Muscle layer of colon (tissue), 2 donors: Measurements from ENCODE around the gene CCDC154.
"Not testable (repeated sequence)": the region's sequence is repeated elsewhere in the genome, so short reads cannot be mapped to it uniquely, and the experiment has no call there.

Experiments used
- H3K27ac ChIP-seq: one replicate; pipeline ENCODE4 v1.7.0; 2013; ENCODE audit warnings: low read depth, mild to moderate bottlenecking, low read length, moderate library complexity
- H3K27me3 ChIP-seq, 2 donors: one replicate each; pipeline ENCODE4 v1.7.0; 2013; ENCODE audit warnings: low read length in 2 of 2, mild to moderate bottlenecking in 2 of 2; ENCODE audit not compliant: insufficient read depth in 2 of 2, control insufficient read depth in 1 of 2
- H3K36me3 ChIP-seq: one replicate; pipeline ENCODE4 v1.7.0; 2013; ENCODE audit warnings: mild to moderate bottlenecking, low read length; ENCODE audit not compliant: insufficient read depth
- H3K4me1 ChIP-seq: one replicate; pipeline ENCODE4 v1.7.0; 2013; ENCODE audit warnings: mild to moderate bottlenecking, low read length; ENCODE audit not compliant: insufficient read depth
- H3K4me3 ChIP-seq, 2 donors: one replicate each; pipeline ENCODE4 v1.7.0; 2013; ENCODE audit warnings: low read length in 2 of 2, low read depth in 1 of 2, mild to moderate bottlenecking in 1 of 2, moderate library complexity in 1 of 2
- H3K9ac ChIP-seq: one replicate; pipeline ENCODE4 v1.7.0; 2013; ENCODE audit warnings: low read length
- H3K9me3 ChIP-seq: one replicate; pipeline ENCODE4 v1.7.0; 2013; ENCODE audit warnings: mild to moderate bottlenecking, low read length
- donor health status: abdominal sarcoma.
- donor health status: Adenocarcinoma of cecum.

The CCDC154 gene

GRCh38 chr16:1486551-1487390 is 42.4 kb upstream of the CCDC154 start:
- Histone ChIP-seq H3K27ac (no peak overlapping the region), H3K9me3 (no peaks in the 10 kb centered on the region), H3K4me1 (no peaks in the 10 kb centered on the region), H3K36me3 (no peaks in the 10 kb centered on the region), H3K27me3 (no peaks in the 10 kb centered on the region), H3K4me3 (no peak overlapping the region), H3K9ac (no peak overlapping the region)

- Histone ChIP-seq H3K4me3 (no peak overlapping the region), H3K4me1 (no peaks in the 10 kb centered on the region), H3K36me3 (no peaks in the 10 kb centered on the region), H3K27me3 (no peaks in the 10 kb centered on the region), H3K27ac (no peak overlapping the region), H3K9me3 (no peaks in the 10 kb centered on the region), H3K9ac (no peak overlapping the region)
Measured at GRCh38 chr16:1485847-1486496, 41.6 kb upstream of the CCDC154 start.

- Histone ChIP-seq H3K4me3 (no peak overlapping the region), H3K36me3 (no peaks in the 10 kb centered on the region), H3K4me1 (no peaks in the 10 kb centered on the region), H3K9ac (no peak overlapping the region), H3K9me3 (no peaks in the 10 kb centered on the region), H3K27ac (no peak overlapping the region), H3K27me3 (no peaks in the 10 kb centered on the region)
Measured at GRCh38 chr16:1481906-1482835, 37.8 kb upstream of the CCDC154 start.

- peaks cover 12% of the 10 kb centered on the region for H3K4me1 ChIP-seq
Measured at GRCh38 chr16:1478937-1479336, 34.6 kb upstream of the CCDC154 start.

GRCh38 chr16:1477033-1477432 is 32.7 kb upstream of the CCDC154 start:
- Histone ChIP-seq H3K4me1 (peaks cover 22% of the 10 kb centered on the region), H3K9ac (no peak overlapping the region), H3K27me3 (no peaks in the 10 kb centered on the region), H3K9me3 (no peaks in the 10 kb centered on the region), H3K36me3 (no peaks in the 10 kb centered on the region), H3K4me3 (no peak overlapping the region), H3K27ac (no peak overlapping the region)

More at GRCh38 chr16:1478937-1479336, 34.6 kb upstream of the CCDC154 start:
- H3K27me3 ChIP-seq, H3K9me3 ChIP-seq, H3K9ac ChIP-seq, H3K27ac ChIP-seq, H3K36me3 ChIP-seq, H3K4me3 ChIP-seq: not testable (repeated sequence)

GRCh38 chr16:1475552-1476114 is 31.3 kb upstream of the CCDC154 start:
- Histone ChIP-seq H3K4me1 (peaks cover 23% of the 10 kb centered on the region), H3K27ac (peak overlapping the region; percentile 71), H3K27me3 (no peaks in the 10 kb centered on the region), H3K36me3 (no peaks in the 10 kb centered on the region), H3K9me3 (no peaks in the 10 kb centered on the region), H3K9ac (peak overlapping the region; percentile 86), H3K4me3 (peak overlapping the region; percentile 66 to 87)

GRCh38 chr16:1474796-1475551 is 30.6 kb upstream of the CCDC154 start, which contains the start of gene CLCN7:
Gene CLCN7 (minus strand): TSS chr16:1475028. CDS start chr16:1474974, 54 bp downstream.
- Histone ChIP-seq H3K27me3 (no peaks in the 10 kb centered on the region), H3K4me1 (peaks cover 29% of the 10 kb centered on the region), H3K9me3 (no peaks in the 10 kb centered on the region), H3K4me3 (peak within 1 kb of the TSS; percentile 66 to 87), H3K36me3 (no peaks in the 10 kb centered on the region), H3K27ac (peak within 1 kb of the TSS; percentile 71), H3K9ac (peak within 1 kb of the TSS; percentile 86)

GRCh38 chr16:1474082-1474795 is 29.9 kb upstream of the CCDC154 start:
- peak overlapping the region; percentile 66 to 87 for H3K4me3 ChIP-seq
- peak overlapping the region; percentile 71 for H3K27ac ChIP-seq
- no peaks in the 10 kb centered on the region for H3K9me3 ChIP-seq
- H3K4me1 ChIP-seq: peaks cover 29% of the 10 kb centered on the region
- H3K36me3 ChIP-seq: no peaks in the 10 kb centered on the region
- H3K27me3 ChIP-seq: no peaks in the 10 kb centered on the region
- H3K9ac ChIP-seq: peak overlapping the region; percentile 45

- Histone ChIP-seq H3K4me1 (peaks cover 29% of the 10 kb centered on the region), H3K36me3 (no peaks in the 10 kb centered on the region), H3K27me3 (no peaks in the 10 kb centered on the region), H3K9ac (no peak overlapping the region), H3K9me3 (no peaks in the 10 kb centered on the region), H3K4me3 (no peak overlapping the region), H3K27ac (no peak overlapping the region)
Measured at GRCh38 chr16:1472974-1473373, 28.6 kb upstream of the CCDC154 start.

GRCh38 chr16:1471569-1472194 is 27.3 kb upstream of the CCDC154 start:
- Histone ChIP-seq H3K27me3 (no peaks in the 10 kb centered on the region), H3K27ac (no peak overlapping the region), H3K9ac (no peak overlapping the region), H3K4me1 (peaks cover 29% of the 10 kb centered on the region), H3K9me3 (no peaks in the 10 kb centered on the region), H3K36me3 (no peaks in the 10 kb centered on the region), H3K4me3 (no peak overlapping the region)
